ENCODE data around the gene MAN1A2.

MAN1A2 gene

GRCh38 chr1:117362986-117363385, 4.3 kb upstream of the MAN1A2 start:
- no peak for DNase-seq

GRCh38 chr1:117363571-117364048, 3.6 kb upstream of the MAN1A2 start:
- no peak for DNase-seq

GRCh38 chr1:117364240-117364639, 3.0 kb upstream of the MAN1A2 start:
- DNase-seq, result no peak

- DNase-seq, result no peak
Observed at GRCh38 chr1:117365350-117366176, 1.7 kb upstream of the MAN1A2 start.

- peak; percentile 75 for DNase-seq
Observed at GRCh38 chr1:117366177-117367045, 838 bp upstream of the MAN1A2 start.

- no peak for DNase-seq
Observed at GRCh38 chr1:117368116-117369108, 1.2 kb downstream of the MAN1A2 start.

- no peak for DNase-seq
Observed at GRCh38 chr1:117370071-117370470, 2.8 kb downstream of the MAN1A2 start.

- DNase-seq, result no peak
Observed at GRCh38 chr1:117370509-117370908, 3.3 kb downstream of the MAN1A2 start.

GRCh38 chr1:117371441-117372151, 4.3 kb downstream of the MAN1A2 start:
- no peak for DNase-seq

- no peak for DNase-seq
Observed at GRCh38 chr1:117372863-117373412, 5.7 kb downstream of the MAN1A2 start.

GRCh38 chr1:117373932-117374331, 6.7 kb downstream of the MAN1A2 start:
- DNase-seq, result no peak

- no peak for DNase-seq
Observed at GRCh38 chr1:117375327-117375726, 8.1 kb downstream of the MAN1A2 start.

GRCh38 chr1:117387060-117387633, 19.9 kb downstream of the MAN1A2 start:
- DNase-seq, result no peak

GRCh38 chr1:117388328-117388727, 21.1 kb downstream of the MAN1A2 start:
- DNase-seq, result no peak

GRCh38 chr1:117389284-117389683, 22.0 kb downstream of the MAN1A2 start:
- no peak for DNase-seq

GRCh38 chr1:117389779-117390178, 22.5 kb downstream of the MAN1A2 start:
- no peak for DNase-seq

GRCh38 chr1:117392771-117393170, 25.5 kb downstream of the MAN1A2 start:
- DNase-seq, result no peak

- DNase-seq, result no peak
Observed at GRCh38 chr1:117396074-117396473, 28.8 kb downstream of the MAN1A2 start.

- no peak for DNase-seq
Observed at GRCh38 chr1:117396636-117397035, 29.4 kb downstream of the MAN1A2 start.

- DNase-seq, result no peak
Observed at GRCh38 chr1:117398957-117399356, 31.7 kb downstream of the MAN1A2 start.

GRCh38 chr1:117401761-117402160, 34.5 kb downstream of the MAN1A2 start:
- no peak for DNase-seq

All from effector CD4-positive, alpha-beta T cell (primary cell).